Endothelial cell (in vitro differentiated cells): ENCODE results near the gene C9orf72. TPM values are rescaled to one million over a fixed set of nuclear protein-coding genes. Genes with fewer than 3 reads are reported as not detected.

Experiments used
- DNase-seq: peaks from one replicate; pipeline ENCODE4 v3.0.0; 2021; ENCODE audit warnings: low spot score
- H3K27ac Mint-ChIP-seq: one replicate; pipeline ENCODE4 v1.8.0; 2021; ENCODE audit warnings: mixed read lengths, inconsistent platforms; ENCODE audit not compliant: unreplicated experiment
- H3K27me3 Mint-ChIP-seq: one replicate; pipeline ENCODE4 v1.8.0; 2021; ENCODE audit warnings: mild to moderate bottlenecking, moderate library complexity, mixed read lengths, inconsistent platforms; ENCODE audit not compliant: unreplicated experiment
- H3K36me3 Mint-ChIP-seq: one replicate; pipeline ENCODE4 v1.8.0; 2021; ENCODE audit warnings: mild to moderate bottlenecking, low read depth, mixed read lengths, inconsistent platforms; ENCODE audit not compliant: unreplicated experiment
- H3K4me1 Mint-ChIP-seq: one replicate; pipeline ENCODE4 v1.8.0; 2021; ENCODE audit warnings: mild to moderate bottlenecking, mixed read lengths, inconsistent platforms; ENCODE audit not compliant: unreplicated experiment
- H3K4me3 Mint-ChIP-seq: one replicate; pipeline ENCODE4 v1.8.0; 2021; ENCODE audit warnings: mild to moderate bottlenecking, mixed read lengths, inconsistent platforms; ENCODE audit not compliant: unreplicated experiment
- H3K9me3 Mint-ChIP-seq: one replicate; pipeline ENCODE4 v1.8.0; 2021; ENCODE audit warnings: mixed read lengths, inconsistent platforms; ENCODE audit not compliant: unreplicated experiment
- CTCF ChIP-seq: fragments of 200-600 bp; sonication (generic); IDR thresholded peaks from one replicate; pipeline ENCODE4 v1.5.0; 2021; ENCODE audit warnings: antibody characterized with exemption; ENCODE audit not compliant: unreplicated experiment
- total RNA-seq: library from RNA; stranded (reverse); fragmentation: NEBNext Ultra II Directional; extraction: Animal tissue kit (Norgen Biotek cat#: 25700); gene quantifications from one replicate; pipeline ENCODE4 v1.2.1, GENCODE V29; 2021; ENCODE audit not compliant: unreplicated experiment

The C9orf72 gene
- total RNA-seq, 1 donor from 2014 or later = 14.7 TPM

GRCh38 chr9:27529316-27530278, 43.7 kb downstream of the C9orf72 start, which contains the start of gene MOB3B:
Gene MOB3B, minus strand, starts transcription at chr9:27529814. Its CDS starts 74,264 bp downstream, at chr9:27455550.
- Mint-ChIP-seq H3K27ac (peak within 1 kb of the TSS; percentile 55), H3K4me3 (peak within 1 kb of the TSS; percentile 97)
- peak; percentile 99 for TF ChIP-seq CTCF

GRCh38 chr9:27528886-27529315, 44.4 kb downstream of the C9orf72 start:
- no peak for TF ChIP-seq CTCF
- Mint-ChIP-seq H3K4me1 (peaks cover 21% of the 10 kb centered on the region), H3K27me3 (peaks cover 3% of the 10 kb centered on the region), H3K36me3 (no peaks in the 10 kb centered on the region), H3K9me3 (no peaks in the 10 kb centered on the region), H3K27ac (peak overlapping the region; percentile 55), H3K4me3 (peak overlapping the region; percentile 97)
- DNase-seq = peak; percentile 50

More at GRCh38 chr9:27529316-27530278, 43.7 kb downstream of the C9orf72 start, which contains the start of gene MOB3B:
- no peaks in the 10 kb centered on the region for H3K36me3 Mint-ChIP-seq
- no peaks in the 10 kb centered on the region for H3K9me3 Mint-ChIP-seq
- peaks cover 3% of the 10 kb centered on the region for H3K27me3 Mint-ChIP-seq
- peak; percentile 95 for DNase-seq
- peaks cover 24% of the 10 kb centered on the region for H3K4me1 Mint-ChIP-seq

- H3K27me3 Mint-ChIP-seq = peaks cover 3% of the 10 kb centered on the region
- H3K4me1 Mint-ChIP-seq = peaks cover 16% of the 10 kb centered on the region
- peak; percentile 75 for DNase-seq
- peak overlapping the region; percentile 55 for H3K27ac Mint-ChIP-seq
- no peaks in the 10 kb centered on the region for H3K9me3 Mint-ChIP-seq
- H3K4me3 Mint-ChIP-seq = peak overlapping the region; percentile 97
- TF ChIP-seq CTCF = no peak
- H3K36me3 Mint-ChIP-seq = no peaks in the 10 kb centered on the region
Measured at GRCh38 chr9:27528076-27528885, 45.0 kb downstream of the C9orf72 start.

- peaks cover 3% of the 10 kb centered on the region for H3K27me3 Mint-ChIP-seq
- H3K9me3 Mint-ChIP-seq = no peaks in the 10 kb centered on the region
- no peaks in the 10 kb centered on the region for H3K36me3 Mint-ChIP-seq
- no peak overlapping the region for H3K27ac Mint-ChIP-seq
- DNase-seq = peak; percentile 7
- peaks cover 20% of the 10 kb centered on the region for H3K4me1 Mint-ChIP-seq
- H3K4me3 Mint-ChIP-seq = peak overlapping the region; percentile 91
- no peak for TF ChIP-seq CTCF
Measured at GRCh38 chr9:27527702-27528075, 45.6 kb downstream of the C9orf72 start.
